ENCODE results near the gene TRIM8.
A peak's percentile ranks its signal among the peaks of the same experiment; 100 is the strongest.

Gene TRIM8

GRCh38 chr10:102644066-102644645, at the start of gene TRIM8:
TRIM8 (plus strand) TSS chr10:102644479; CDS start chr10:102644618, 139 bp downstream.
- DNase-seq, result peak in 1 of 2 donors; percentile 59

GRCh38 chr10:102595293-102595692, 49.0 kb upstream of the TRIM8 start:
- no peak for DNase-seq

GRCh38 chr10:102595897-102596296, 48.4 kb upstream of the TRIM8 start:
- DNase-seq, result no peak

GRCh38 chr10:102596506-102596971, 47.7 kb upstream of the TRIM8 start:
- DNase-seq, result peak in 1 of 2 donors; percentile 36

- no peak for DNase-seq
These were observed 46.9 kb upstream of the TRIM8 start for GRCh38 chr10:102597131-102597991.

GRCh38 chr10:102598243-102598642, 46.0 kb upstream of the TRIM8 start:
- DNase-seq, result no peak

- no peak for DNase-seq
These were observed 44.5 kb upstream of the TRIM8 start for GRCh38 chr10:102599565-102600327.

- no peak for DNase-seq
These were observed 43.5 kb upstream of the TRIM8 start for GRCh38 chr10:102600816-102601215.

GRCh38 chr10:102601639-102602038, 42.6 kb upstream of the TRIM8 start:
- no peak for DNase-seq

GRCh38 chr10:102602272-102603045, 41.8 kb upstream of the TRIM8 start:
- no peak for DNase-seq

GRCh38 chr10:102603946-102604345, 40.3 kb upstream of the TRIM8 start:
- no peak for DNase-seq

- no peak for DNase-seq
These were observed 39.8 kb upstream of the TRIM8 start for GRCh38 chr10:102604439-102604841.

GRCh38 chr10:102605712-102606111, 38.6 kb upstream of the TRIM8 start:
- DNase-seq, result no peak

- no peak for DNase-seq
These were observed 35.8 kb upstream of the TRIM8 start for GRCh38 chr10:102608487-102608886.

- DNase-seq, result no peak
These were observed 33.8 kb upstream of the TRIM8 start for GRCh38 chr10:102610441-102610887.

- no peak for DNase-seq
These were observed 32.7 kb upstream of the TRIM8 start for GRCh38 chr10:102611514-102612087.

- DNase-seq, result no peak
These were observed 31.4 kb upstream of the TRIM8 start for GRCh38 chr10:102612964-102613275.

- no peak for DNase-seq
These were observed 31.0 kb upstream of the TRIM8 start for GRCh38 chr10:102613286-102613685.

GRCh38 chr10:102613785-102614184, 30.5 kb upstream of the TRIM8 start:
- DNase-seq, result no peak

GRCh38 chr10:102614888-102615287, 29.4 kb upstream of the TRIM8 start:
- DNase-seq, result no peak

GRCh38 chr10:102615361-102615760, 28.9 kb upstream of the TRIM8 start:
- DNase-seq, result no peak

- DNase-seq, result no peak
These were observed 28.1 kb upstream of the TRIM8 start for GRCh38 chr10:102616066-102616770.

All from hippocampal formation (tissue), 2 donors.